ENCODE measurements around the gene ITIH4. TPM values are rescaled to one million over a fixed set of nuclear protein-coding genes. Genes with fewer than 3 reads are reported as not detected.
"Not testable (repeated sequence)": the region's sequence is repeated elsewhere in the genome, so short reads cannot be mapped to it uniquely, and the experiment has no call there.

ITIH4 gene
- total RNA-seq, 1 experiment from 2014 or later: not detected

DNA sequence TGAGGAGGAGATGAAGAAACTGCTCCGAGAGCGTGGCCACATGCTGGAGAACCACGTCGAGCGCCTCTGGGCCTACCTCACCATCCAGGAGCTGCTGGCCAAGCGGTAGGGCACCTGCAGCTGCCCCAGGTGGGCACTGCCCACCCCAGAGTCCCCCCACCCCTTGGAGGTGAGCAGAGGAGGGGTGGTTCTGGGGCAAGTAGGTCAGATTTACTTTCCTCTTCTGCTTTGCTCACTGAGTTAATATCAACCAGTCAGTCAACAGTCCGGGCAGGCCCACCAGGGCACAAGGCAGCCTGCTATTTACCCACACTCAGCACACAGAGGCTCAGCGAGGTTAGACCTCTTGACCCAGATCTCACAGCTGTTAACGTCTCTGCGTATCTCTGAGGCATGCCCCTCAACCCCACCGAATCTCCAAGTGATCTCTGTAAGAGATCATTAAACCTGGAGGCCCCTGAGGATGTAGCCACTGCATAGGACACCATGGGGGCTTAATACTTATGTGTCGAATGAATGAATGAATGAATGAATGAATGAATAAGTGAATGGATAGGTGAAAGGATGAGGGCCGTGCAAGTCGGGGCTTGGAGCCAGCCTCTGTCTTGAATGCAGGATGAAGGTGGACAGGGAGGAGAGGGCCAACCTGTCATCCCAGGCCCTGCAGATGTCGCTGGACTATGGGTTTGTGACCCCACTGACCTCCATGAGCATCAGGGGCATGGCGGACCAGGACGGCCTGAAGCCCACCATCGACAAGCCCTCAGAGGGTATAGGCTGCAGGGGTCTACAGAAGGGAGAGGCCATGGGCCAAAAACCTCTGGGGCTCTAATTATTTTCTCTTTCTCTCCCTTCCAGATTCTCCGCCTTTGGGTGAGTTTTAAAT, 43.9 kb downstream of the ITIH4 start:
- DNase-seq (ENCODE audit: low read depth): no peak

GRCh38 chr3:52784931-52785590, 45.4 kb downstream of the ITIH4 start:
- DNase-seq (ENCODE audit: low read depth): no peak

- DNase-seq (ENCODE audit: low read depth): no peak
These were observed 46.4 kb downstream of the ITIH4 start for GRCh38 chr3:52784021-52784621.

DNA sequence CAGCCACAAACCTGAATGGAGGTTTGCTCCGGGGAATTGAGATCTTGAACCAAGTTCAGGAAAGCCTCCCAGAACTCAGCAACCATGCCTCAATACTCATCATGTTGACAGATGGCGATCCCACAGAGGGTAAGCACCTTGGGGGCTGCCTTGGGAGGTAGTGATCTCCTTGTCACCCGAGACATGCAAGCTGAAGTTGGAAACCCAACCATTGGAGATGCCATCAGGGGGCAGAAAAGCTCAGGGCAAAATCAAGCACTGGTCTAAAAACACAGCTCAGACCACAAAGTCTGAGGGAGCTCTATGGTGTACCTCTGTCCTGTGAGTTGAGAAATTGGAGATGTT, 47.3 kb downstream of the ITIH4 start:
- no peak for DNase-seq (ENCODE audit: low read depth)

DNA sequence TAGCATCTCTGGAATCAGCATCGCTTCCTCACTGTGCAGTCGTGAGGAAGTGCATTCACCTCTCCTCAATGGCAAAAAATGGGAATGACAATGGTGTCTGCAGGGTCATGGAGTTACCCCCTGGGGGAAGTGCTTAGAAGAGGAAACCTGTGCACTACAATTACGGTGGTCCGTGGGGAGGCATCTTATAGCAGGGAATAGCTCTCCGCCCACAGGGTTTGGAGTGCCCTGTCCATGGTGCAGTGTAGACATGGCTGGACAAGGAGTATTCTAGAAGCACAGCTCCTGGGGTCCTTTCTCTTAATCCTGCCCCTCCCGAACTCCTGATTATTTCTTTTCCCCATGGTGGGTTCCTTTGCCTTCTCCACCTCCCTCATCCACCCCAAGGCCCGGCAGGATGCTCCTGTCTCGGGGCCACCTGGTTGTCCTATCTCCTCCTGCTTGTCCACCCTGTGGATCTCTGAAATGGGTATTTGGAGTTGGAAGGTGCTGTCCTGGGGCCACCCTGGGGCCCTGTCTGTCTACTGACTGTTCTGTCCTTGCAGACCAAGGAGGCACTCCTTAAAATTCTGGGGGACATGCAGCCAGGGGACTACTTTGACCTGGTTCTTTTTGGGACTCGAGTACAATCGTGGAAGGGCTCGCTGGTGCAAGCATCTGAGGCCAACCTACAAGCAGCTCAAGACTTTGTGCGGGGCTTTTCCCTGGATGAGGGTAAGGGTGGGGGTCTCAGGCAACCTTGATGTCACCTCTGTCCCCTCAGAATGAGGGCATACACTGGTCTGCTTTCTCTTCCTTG, 47.9 kb downstream of the ITIH4 start:
- no peak for DNase-seq (ENCODE audit: low read depth)

DNA sequence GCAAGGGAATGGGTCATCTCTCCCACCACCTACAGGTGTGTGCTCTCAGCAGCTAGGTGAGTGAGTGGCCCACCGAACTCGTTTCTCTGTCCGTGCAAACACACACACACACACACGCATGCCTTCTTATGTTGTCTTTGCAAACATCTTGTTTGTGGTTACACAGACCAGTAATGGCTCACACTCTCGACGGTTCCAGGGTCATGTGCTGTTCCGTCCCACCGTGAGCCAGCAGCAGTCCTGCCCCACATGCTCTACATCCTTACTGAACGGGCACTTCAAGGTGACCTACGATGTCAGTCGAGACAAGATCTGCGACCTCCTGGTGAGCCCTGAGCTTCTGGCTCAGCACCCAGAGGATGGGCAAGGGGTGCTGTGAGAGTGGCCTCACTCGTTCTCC, 48.7 kb downstream of the ITIH4 start:
- no peak for DNase-seq (ENCODE audit: low read depth)

DNA sequence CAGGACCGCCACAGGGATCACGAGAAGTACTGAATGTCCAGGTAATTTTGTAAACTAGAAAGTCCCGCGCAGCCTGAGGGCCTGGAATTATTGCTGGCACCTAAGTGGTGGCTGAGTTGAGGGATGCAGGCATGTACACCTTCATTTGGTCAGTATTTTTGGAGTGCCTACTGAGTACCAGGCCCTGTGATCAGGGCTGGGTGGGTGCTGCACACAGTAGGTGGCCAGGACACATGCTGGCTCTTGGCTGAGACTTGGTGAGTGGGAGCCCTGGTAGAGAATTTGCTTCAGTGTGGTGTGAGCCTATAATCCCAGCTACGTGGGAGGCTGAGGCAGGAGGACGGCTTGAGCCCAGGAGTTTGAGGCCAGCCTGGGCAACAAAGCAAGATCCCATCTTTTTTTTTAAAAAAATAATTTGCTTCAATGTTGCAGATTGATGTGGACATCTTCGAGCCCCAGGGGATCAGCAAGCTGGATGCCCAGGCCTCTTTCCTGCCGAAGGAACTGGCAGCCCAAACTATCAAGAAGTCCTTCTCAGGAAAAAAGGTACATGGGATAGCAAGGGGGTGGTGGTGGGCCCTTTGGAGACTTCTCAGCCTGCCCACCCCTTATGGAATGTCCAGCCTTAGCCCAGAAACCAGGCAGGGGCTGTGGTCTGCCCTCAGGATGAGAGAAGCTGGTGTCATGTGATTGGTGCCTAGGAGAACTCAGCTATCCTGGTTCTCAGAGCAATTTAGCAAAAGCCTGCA, 50.5 kb downstream of the ITIH4 start:
- no peak for DNase-seq (ENCODE audit: low read depth)

DNA sequence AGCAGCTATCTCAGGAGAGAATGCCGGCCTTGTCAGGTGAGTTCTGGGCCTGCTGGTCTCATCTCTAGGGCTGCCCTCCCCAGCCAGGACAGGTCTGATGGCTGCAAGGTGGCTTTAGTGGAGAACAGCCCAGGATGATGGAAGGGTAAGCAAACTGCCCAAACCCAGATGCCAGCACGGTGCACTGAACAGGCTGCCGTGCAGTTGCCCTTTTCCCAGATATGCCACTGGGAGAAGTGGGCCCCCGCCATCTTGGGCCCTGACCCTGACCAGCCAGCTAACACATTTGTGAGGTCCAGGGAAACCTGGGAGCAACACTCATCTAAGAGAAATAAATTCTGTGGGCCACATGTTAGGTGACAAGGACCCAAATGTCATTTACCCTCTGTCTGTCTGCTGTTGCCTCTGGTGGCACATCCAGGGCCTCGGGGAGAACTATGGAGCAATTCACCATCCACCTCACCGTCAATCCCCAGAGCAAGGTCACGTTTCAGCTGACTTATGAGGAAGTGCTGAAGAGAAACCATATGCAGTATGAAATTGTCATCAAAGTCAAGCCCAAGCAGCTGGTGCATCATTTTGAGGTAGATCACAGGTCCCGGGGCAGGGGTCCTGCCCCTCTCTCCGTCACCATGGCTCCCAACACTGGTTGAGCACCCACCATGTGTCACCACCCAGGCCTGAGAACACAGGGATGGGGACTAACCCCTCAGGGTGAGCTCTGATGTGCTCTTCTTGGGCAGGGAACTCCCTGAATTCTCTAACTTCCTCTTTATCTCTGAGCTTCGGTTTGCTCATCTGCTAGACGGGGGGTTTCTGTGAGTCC, 51.2 kb downstream of the ITIH4 start:
- DNase-seq (ENCODE audit: low read depth): no peak

DNA sequence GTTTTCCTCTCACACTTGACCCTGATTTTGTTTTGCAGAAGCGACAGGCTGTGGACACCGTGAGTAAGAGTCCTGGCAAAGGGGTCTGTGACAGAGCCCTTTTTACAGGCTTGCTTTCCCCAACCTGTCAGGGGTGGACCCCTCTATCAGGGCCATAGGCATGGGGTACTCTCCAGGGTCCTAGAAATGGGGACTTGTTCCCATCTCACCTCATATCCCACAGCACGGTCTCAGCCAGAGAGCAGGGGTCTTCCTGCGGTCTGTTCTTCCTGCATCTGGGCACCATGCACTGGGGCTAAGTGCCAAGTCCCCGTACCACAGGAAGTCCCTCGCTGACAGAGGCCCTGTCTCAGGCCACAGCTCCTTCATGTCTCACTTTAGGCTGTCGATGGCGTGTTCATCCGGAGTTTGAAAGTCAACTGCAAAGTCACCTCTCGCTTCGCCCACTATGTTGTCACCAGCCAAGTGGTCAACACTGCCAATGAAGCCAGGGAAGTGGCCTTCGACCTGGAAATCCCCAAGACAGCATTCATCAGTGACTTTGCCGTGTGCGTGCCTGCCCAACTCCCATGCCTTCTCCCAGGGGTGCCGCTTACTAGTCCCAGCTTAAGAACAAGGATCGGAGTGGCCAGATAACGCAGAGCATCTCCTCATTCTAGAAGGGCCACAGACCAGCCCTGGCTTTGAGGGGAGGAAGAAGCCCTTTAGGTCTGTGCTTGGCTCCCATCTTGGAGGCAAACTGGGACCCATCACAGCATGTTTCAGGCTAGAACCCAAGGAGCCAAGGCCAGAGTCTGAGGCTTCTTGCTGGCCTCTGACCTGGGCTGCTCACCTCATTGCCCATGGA, 52.3 kb downstream of the ITIH4 start:
- no peak for DNase-seq (ENCODE audit: low read depth)

- no peak for DNase-seq (ENCODE audit: low read depth)
These were observed 53.1 kb downstream of the ITIH4 start, which contains the start of gene ITIH1 for GRCh38 chr3:52777127-52777958. ITIH1 (plus strand) TSS chr3:52777599; CDS start chr3:52777616, 17 bp downstream.

DNA sequence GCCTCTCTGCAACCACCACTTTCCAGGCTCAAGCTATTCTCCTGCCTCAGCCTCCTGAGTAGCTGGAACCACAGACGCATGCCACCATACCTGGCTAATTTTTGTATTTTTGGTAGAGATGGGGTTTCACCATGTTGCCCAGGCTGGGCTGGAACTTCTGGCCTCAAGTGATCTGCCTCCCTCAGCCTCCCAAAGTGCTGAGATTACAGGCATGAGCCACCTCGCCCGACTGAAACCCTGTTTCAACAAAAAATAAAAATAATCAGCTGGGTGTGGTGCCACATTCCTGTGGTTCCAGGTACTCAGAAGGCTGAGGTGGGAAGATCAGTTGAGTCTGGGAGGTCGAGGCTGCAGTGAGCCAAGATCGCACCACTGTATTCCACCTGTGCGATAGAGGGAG, 54.0 kb downstream of the ITIH4 start:
- not testable (repeated sequence) for DNase-seq (ENCODE audit: low read depth)

DNA sequence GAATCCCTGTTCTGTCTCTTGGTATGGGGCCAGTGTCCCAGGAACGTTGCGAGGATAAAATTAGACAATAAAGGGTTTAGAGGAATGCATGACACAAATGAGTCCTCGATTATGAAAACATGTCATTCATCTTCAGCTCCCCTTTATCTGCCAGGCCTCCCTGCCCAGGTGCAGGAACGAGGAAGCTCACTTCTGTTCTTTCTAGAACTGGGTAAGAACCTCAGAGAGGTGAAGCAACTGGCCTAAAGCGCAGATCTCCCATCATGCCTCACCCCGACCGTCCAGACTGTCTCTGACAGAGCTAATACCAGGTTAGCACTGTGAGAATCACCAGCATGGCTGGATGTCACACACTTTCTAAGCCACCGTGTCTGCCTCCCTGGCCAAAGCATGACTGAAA, 54.6 kb downstream of the ITIH4 start:
- DNase-seq (ENCODE audit: low read depth): no peak

GRCh38 chr3:52774901-52775864, 55.3 kb downstream of the ITIH4 start:
- DNase-seq (ENCODE audit: low read depth): no peak

- DNase-seq (ENCODE audit: low read depth): no peak
These were observed 56.3 kb downstream of the ITIH4 start for GRCh38 chr3:52774066-52774713.

- no peak for DNase-seq (ENCODE audit: low read depth)
These were observed 57.0 kb downstream of the ITIH4 start for GRCh38 chr3:52773361-52774065.

DNA sequence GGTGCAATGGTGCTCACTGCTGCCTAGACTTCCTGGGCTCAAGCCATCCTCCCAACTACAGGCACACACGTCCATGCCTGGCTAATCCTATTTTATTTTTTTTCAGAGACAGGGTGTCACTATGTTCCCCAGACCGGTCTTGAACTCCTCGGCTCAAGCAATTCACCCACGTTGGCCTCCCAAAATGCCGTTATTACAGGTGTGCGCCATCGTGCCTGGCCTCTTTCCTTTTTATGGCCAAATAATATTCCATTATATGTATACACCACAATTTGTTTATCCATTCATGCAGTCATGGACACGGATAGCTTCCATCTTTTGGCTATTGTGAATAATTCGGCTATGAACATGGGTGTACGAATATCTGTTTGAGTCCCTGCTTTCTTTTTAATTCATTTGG, 58.8 kb downstream of the ITIH4 start:
- no peak for DNase-seq (ENCODE audit: low read depth)
